Measurements from ENCODE around the gene ANO6. TPM values are rescaled to one million over a fixed set of nuclear protein-coding genes. Genes with fewer than 3 reads are reported as not detected.

Gene ANO6, protein sequence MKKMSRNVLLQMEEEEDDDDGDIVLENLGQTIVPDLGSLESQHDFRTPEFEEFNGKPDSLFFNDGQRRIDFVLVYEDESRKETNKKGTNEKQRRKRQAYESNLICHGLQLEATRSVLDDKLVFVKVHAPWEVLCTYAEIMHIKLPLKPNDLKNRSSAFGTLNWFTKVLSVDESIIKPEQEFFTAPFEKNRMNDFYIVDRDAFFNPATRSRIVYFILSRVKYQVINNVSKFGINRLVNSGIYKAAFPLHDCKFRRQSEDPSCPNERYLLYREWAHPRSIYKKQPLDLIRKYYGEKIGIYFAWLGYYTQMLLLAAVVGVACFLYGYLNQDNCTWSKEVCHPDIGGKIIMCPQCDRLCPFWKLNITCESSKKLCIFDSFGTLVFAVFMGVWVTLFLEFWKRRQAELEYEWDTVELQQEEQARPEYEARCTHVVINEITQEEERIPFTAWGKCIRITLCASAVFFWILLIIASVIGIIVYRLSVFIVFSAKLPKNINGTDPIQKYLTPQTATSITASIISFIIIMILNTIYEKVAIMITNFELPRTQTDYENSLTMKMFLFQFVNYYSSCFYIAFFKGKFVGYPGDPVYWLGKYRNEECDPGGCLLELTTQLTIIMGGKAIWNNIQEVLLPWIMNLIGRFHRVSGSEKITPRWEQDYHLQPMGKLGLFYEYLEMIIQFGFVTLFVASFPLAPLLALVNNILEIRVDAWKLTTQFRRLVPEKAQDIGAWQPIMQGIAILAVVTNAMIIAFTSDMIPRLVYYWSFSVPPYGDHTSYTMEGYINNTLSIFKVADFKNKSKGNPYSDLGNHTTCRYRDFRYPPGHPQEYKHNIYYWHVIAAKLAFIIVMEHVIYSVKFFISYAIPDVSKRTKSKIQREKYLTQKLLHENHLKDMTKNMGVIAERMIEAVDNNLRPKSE
- polyA plus RNA-seq (55.4 to 64.3 TPM (median 62.4 TPM) in 3 replicates), polyA minus RNA-seq (35.5 to 110 TPM (median 88.7 TPM) in 3 replicates)
- 8.8 TPM for polyA plus RNA-seq (2011; ENCODE audit: low read depth)
- 33.1 and 59.0 TPM in 2 replicates for polyA plus RNA-seq (2011; cell fraction: cytosol; rRNA removed)
- polyA plus RNA-seq (2011; cell fraction: nucleus; rRNA removed): 74.5 and 85.6 TPM in 2 replicates
- 21.3 and 51.0 TPM in 2 replicates for polyA plus RNA-seq (2012; ENCODE audit: low replicate concordance)
- 62.7 TPM for polyA minus RNA-seq (2011; cell fraction: cytosol; rRNA and poly(A)+ RNA removed)
- polyA minus RNA-seq (2011; cell fraction: nucleus; rRNA and poly(A)+ RNA removed): 108 and 195 TPM in 2 replicates

DNA sequence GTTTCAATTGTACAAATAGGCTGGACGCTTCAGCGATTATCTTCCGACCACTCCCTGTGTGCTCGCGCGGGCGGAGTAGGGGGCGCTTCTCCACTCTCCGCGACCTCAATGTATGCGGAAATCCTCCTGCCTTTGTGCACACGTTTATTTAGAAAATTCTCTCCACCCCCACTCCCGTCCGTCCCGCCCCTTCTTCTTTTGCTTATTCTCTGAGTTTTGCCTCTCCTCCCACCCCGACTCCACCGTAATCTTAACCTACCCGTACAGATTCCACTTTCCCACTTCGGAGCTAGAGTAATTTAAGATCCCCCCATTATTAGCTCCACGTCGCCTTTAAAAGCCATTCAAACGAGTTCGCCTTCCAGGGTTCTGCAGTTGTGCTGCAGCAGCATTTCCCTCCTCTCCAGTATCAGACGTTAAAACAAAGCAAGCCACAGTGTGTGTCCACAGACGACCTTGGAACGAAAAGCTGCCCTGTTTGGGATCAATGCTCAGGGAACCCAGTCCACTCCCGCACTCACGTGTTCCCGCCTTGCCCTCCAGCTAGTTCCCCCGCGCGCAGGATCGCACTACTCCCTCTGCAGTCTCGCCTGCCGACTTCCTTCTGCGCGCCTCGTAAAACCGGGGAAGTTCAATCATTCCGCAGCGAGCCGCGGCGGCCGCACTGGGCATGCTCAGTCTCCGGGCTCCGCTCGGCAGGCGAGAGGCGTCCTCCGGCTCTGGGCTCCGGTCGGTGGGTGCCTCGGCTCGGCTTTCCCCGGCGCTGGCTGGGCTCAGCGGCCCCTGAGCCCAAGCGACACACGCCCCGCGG, at the start of gene ANO6:
TSS of gene ANO6 (plus strand) at position 677 of the 811 bp plus-strand sequence. CDS start 227 bp downstream, outside the sequence.
- H3K79me2 ChIP-seq (ENCODE audit: control insufficient read depth, insufficient read depth, low read length): peaks cover 54% of the 10 kb centered on the region
- peaks cover 37% of the 10 kb centered on the region for H3K4me1 ChIP-seq (ENCODE audit: control insufficient read depth, extremely low read depth, insufficient read depth, low read length)
- H3K4me3 ChIP-seq (ENCODE audit: control insufficient read depth in 2 of 3, extremely low read depth in 1 of 3, insufficient read depth in 2 of 3, low read depth in 1 of 3, low read length in 3 of 3): peak within 1 kb of the TSS; percentile 62 to 87 (median 73)
- H3K9me1 ChIP-seq (ENCODE audit: control insufficient read depth, extremely low read depth, insufficient read depth, low read length): no peaks in the 10 kb centered on the region
- dilution Hi-C loops (cut with MboI; ENCODE audit: extremely low pct_ligation_motif_present, low sequenced_read_pairs): no loop called here
- peak within 1 kb of the TSS; percentile 63 for H2AFZ ChIP-seq (ENCODE audit: control insufficient read depth, low read length)
- no peaks in the 10 kb centered on the region for H3K27me3 ChIP-seq (ENCODE audit: control insufficient read depth, extremely low read depth, insufficient read depth, low read length)
- peak within 1 kb of the TSS; percentile 80 for H3K9ac ChIP-seq (ENCODE audit: control insufficient read depth, extremely low read depth, insufficient read depth, low read length)
- H3K4me2 ChIP-seq (ENCODE audit: control insufficient read depth, extremely low read depth, insufficient read depth, low read depth, low read length): peak within 1 kb of the TSS; percentile 93
- no peaks in the 10 kb centered on the region for H3K36me3 ChIP-seq (ENCODE audit: control insufficient read depth in 2 of 2, extremely low read depth in 1 of 2, insufficient read depth in 2 of 2, low read length in 2 of 2)
- TF ChIP-seq, protein P1, sequence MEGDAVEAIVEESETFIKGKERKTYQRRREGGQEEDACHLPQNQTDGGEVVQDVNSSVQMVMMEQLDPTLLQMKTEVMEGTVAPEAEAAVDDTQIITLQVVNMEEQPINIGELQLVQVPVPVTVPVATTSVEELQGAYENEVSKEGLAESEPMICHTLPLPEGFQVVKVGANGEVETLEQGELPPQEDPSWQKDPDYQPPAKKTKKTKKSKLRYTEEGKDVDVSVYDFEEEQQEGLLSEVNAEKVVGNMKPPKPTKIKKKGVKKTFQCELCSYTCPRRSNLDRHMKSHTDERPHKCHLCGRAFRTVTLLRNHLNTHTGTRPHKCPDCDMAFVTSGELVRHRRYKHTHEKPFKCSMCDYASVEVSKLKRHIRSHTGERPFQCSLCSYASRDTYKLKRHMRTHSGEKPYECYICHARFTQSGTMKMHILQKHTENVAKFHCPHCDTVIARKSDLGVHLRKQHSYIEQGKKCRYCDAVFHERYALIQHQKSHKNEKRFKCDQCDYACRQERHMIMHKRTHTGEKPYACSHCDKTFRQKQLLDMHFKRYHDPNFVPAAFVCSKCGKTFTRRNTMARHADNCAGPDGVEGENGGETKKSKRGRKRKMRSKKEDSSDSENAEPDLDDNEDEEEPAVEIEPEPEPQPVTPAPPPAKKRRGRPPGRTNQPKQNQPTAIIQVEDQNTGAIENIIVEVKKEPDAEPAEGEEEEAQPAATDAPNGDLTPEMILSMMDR (optimal IDR thresholded peaks at IDR 0.05 in 1 of 3, IDR thresholded peaks at IDR 0.05 in 1 of 3, conservative IDR thresholded peaks at IDR 0.05 in 1 of 3; ENCODE audit: extremely low read depth in 1 of 3, insufficient read depth in 2 of 3, low read length in 3 of 3): peak in 2 of 3 experiments; percentile 7 to 62
- no peak for TF ChIP-seq EZH2 (IDR thresholded peaks at IDR 0.05; ENCODE audit: low read length)
- FAIRE-seq (peak; percentile 58), DNase-seq (ENCODE audit: low read depth, low spot score) (no peak)
- peak within 1 kb of the TSS; percentile 87 for H3K27ac ChIP-seq (ENCODE audit: control insufficient read depth, insufficient read depth, low read length)
- no peaks in the 10 kb centered on the region for H3K9me3 ChIP-seq (ENCODE audit: control insufficient read depth, low read depth, low read length)
- no peaks in the 10 kb centered on the region for H4K20me1 ChIP-seq (ENCODE audit: control insufficient read depth, extremely low read depth, insufficient read depth, low read length)

DNA sequence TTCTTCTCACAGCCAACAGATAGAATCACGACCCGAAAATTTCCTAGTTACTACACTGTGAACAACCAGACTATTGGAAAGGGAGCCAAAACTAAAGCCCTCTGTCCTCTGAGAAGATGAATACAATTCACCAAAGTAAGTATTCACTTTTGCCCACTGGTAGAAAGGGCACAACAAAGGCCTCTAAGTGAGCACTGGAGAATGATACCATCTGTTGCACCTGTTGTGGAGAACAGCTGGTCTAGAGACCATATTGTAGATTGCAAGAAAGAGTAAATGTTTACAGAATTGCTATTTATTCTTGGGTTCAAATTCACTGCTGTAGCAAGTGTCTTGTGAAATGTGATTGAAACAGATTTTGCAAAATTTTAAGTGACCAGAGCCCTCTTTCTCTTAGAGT, 46.9 kb upstream of the ANO6 start:
- DNase-seq (ENCODE audit: low read depth, low spot score): no peak
- H3K27ac ChIP-seq (ENCODE audit: control insufficient read depth, insufficient read depth, low read length): no peak overlapping the region
- H3K4me2 ChIP-seq (ENCODE audit: control insufficient read depth, extremely low read depth, insufficient read depth, low read depth, low read length): no peak overlapping the region
- H3K9ac ChIP-seq (ENCODE audit: control insufficient read depth, extremely low read depth, insufficient read depth, low read length): no peak overlapping the region
- no peaks in the 10 kb centered on the region for H3K79me2 ChIP-seq (ENCODE audit: control insufficient read depth, insufficient read depth, low read length)
- no peak for FAIRE-seq
- no peaks in the 10 kb centered on the region for H3K36me3 ChIP-seq (ENCODE audit: control insufficient read depth in 2 of 2, extremely low read depth in 1 of 2, insufficient read depth in 2 of 2, low read length in 2 of 2)
- no peaks in the 10 kb centered on the region for H3K27me3 ChIP-seq (ENCODE audit: control insufficient read depth, extremely low read depth, insufficient read depth, low read length)
- no peak overlapping the region for H2AFZ ChIP-seq (ENCODE audit: control insufficient read depth, low read length)
- no peak for TF ChIP-seq EZH2 (IDR thresholded peaks at IDR 0.05; ENCODE audit: low read length)
- TF ChIP-seq, protein P1 (optimal IDR thresholded peaks at IDR 0.05 in 1 of 3, IDR thresholded peaks at IDR 0.05 in 1 of 3, conservative IDR thresholded peaks at IDR 0.05 in 1 of 3; ENCODE audit: extremely low read depth in 1 of 3, insufficient read depth in 2 of 3, low read length in 3 of 3): no peak
- H3K4me3 ChIP-seq (ENCODE audit: control insufficient read depth in 2 of 3, extremely low read depth in 1 of 3, insufficient read depth in 2 of 3, low read depth in 1 of 3, low read length in 3 of 3): no peak overlapping the region
- H3K4me1 ChIP-seq (ENCODE audit: control insufficient read depth, extremely low read depth, insufficient read depth, low read length): no peaks in the 10 kb centered on the region
- no peaks in the 10 kb centered on the region for H3K9me1 ChIP-seq (ENCODE audit: control insufficient read depth, extremely low read depth, insufficient read depth, low read length)
- H4K20me1 ChIP-seq (ENCODE audit: control insufficient read depth, extremely low read depth, insufficient read depth, low read length): no peaks in the 10 kb centered on the region
- dilution Hi-C loops (cut with MboI; ENCODE audit: extremely low pct_ligation_motif_present, low sequenced_read_pairs): no loop called here
- no peaks in the 10 kb centered on the region for H3K9me3 ChIP-seq (ENCODE audit: control insufficient read depth, low read depth, low read length)

Measured in keratinocyte (primary cell).